Breast epithelium (tissue), 3 donors: ENCODE data around the gene GPR161.

Source experiments
- POLR2AphosphoS5 ChIP-seq, 3 donors: sonication (generic); formaldehyde crosslinking; IDR thresholded peaks; one replicate each; pipeline ENCODE4 v1.6.1; 2017; ENCODE audit warnings: antibody characterized with exemption in 3 of 3
- TF ChIP-seq, protein P1 (sequence below), 3 donors: fragments of 450-650 bp; IDR thresholded peaks; one replicate each; pipeline ENCODE4 v1.5.1; 2016 to 2017; ENCODE audit warnings: antibody characterized with exemption in 3 of 3, mild to moderate bottlenecking in 3 of 3, moderate library complexity in 3 of 3

DNA sequence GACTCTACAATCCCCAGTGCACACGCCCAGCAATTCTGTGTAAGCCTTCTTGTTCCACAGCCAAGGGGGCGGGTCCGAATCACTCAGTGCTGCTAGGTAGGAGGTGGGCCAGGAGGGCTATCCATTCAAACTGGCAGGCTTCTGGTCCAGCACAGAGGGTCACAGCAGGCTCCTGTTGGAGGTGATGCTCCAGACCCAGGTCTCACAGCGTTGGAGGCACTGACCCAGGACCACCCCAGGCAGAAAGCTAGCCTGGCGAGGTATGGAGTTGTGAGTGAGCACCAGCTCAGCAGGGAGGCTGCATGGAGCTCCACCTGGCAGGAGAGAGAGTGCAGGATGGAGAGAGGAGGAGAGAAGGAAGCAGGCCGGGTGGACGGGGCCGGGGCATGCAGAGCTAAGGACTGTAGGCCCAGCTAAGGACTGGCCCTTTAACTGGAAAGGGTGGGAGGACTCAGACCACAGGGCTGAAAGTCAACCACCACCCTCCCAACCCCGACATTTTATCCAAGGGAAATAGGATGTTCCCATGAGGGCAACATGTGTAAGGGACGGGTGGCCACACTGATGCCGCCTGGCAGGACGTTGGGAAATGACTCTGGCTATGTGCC, 38.7 kb downstream of the GPR161 start:
- TF ChIP-seq POLR2AphosphoS5 (IDR thresholded peaks at IDR 0.05): no peak
- TF ChIP-seq, protein P1, sequence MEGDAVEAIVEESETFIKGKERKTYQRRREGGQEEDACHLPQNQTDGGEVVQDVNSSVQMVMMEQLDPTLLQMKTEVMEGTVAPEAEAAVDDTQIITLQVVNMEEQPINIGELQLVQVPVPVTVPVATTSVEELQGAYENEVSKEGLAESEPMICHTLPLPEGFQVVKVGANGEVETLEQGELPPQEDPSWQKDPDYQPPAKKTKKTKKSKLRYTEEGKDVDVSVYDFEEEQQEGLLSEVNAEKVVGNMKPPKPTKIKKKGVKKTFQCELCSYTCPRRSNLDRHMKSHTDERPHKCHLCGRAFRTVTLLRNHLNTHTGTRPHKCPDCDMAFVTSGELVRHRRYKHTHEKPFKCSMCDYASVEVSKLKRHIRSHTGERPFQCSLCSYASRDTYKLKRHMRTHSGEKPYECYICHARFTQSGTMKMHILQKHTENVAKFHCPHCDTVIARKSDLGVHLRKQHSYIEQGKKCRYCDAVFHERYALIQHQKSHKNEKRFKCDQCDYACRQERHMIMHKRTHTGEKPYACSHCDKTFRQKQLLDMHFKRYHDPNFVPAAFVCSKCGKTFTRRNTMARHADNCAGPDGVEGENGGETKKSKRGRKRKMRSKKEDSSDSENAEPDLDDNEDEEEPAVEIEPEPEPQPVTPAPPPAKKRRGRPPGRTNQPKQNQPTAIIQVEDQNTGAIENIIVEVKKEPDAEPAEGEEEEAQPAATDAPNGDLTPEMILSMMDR (IDR thresholded peaks at IDR 0.05): no peak
